ENCODE results near the gene PRXL2A.

PRXL2A gene

GRCh38 chr10:80400136-80400804, 8.1 kb upstream of the PRXL2A start (continued):
- no peak for TF ChIP-seq ZNF70 (CRISPR knock-in tag; IDR thresholded peaks at IDR 0.05)
- no peak for TF ChIP-seq ARNTL (CRISPR knock-in tag; IDR thresholded peaks at IDR 0.05; ENCODE audit: borderline replicate concordance, low read depth)
- TF ChIP-seq ESRRG (CRISPR knock-in tag; IDR thresholded peaks at IDR 0.05): no peak
- no peak for TF ChIP-seq TCF4 (CRISPR knock-in tag; IDR thresholded peaks at IDR 0.05; ENCODE audit: borderline replicate concordance)
- no peak for TF ChIP-seq GLIS3 (CRISPR knock-in tag; IDR thresholded peaks at IDR 0.05)
- no peak for TF ChIP-seq ZC3H10 (CRISPR knock-in tag; IDR thresholded peaks at IDR 0.05)

GRCh38 chr10:80405035-80405434, 3.3 kb upstream of the PRXL2A start:
- ATAC-seq: no peak
- TF ChIP-seq CSRNP3 (CRISPR knock-in tag; IDR thresholded peaks at IDR 0.05): no peak
- no peak for TF ChIP-seq ISL1 (CRISPR knock-in tag; IDR thresholded peaks at IDR 0.05)
- no peak for TF ChIP-seq SNAI2 (CRISPR knock-in tag; IDR thresholded peaks at IDR 0.05)
- TF ChIP-seq ZNF8 (CRISPR knock-in tag; IDR thresholded peaks at IDR 0.05): no peak
- no peak for TF ChIP-seq ESRRG (CRISPR knock-in tag; IDR thresholded peaks at IDR 0.05)
- no peak for TF ChIP-seq POU6F1 (CRISPR knock-in tag; IDR thresholded peaks at IDR 0.05; ENCODE audit: borderline replicate concordance, low read depth)
- TF ChIP-seq PPARA (CRISPR knock-in tag; IDR thresholded peaks at IDR 0.05; ENCODE audit: borderline replicate concordance): no peak
- TF ChIP-seq ZNF70 (CRISPR knock-in tag; IDR thresholded peaks at IDR 0.05): no peak
- TF ChIP-seq BACH2 (CRISPR knock-in tag; IDR thresholded peaks at IDR 0.05; ENCODE audit: borderline replicate concordance): no peak
- TF ChIP-seq TSHZ2 (CRISPR knock-in tag; IDR thresholded peaks at IDR 0.05): no peak
- TF ChIP-seq OSR1 (CRISPR knock-in tag; IDR thresholded peaks at IDR 0.05): no peak
- no peak for TF ChIP-seq ZC3H10 (CRISPR knock-in tag; IDR thresholded peaks at IDR 0.05)
- TF ChIP-seq PATZ1 (CRISPR knock-in tag; IDR thresholded peaks at IDR 0.05; ENCODE audit: borderline replicate concordance): no peak
- TF ChIP-seq ZFP3 (CRISPR knock-in tag; IDR thresholded peaks at IDR 0.05): no peak

GRCh38 chr10:80405626-80406025, 2.7 kb upstream of the PRXL2A start:
- no peak for ATAC-seq
- TF ChIP-seq CSRNP3 (CRISPR knock-in tag; IDR thresholded peaks at IDR 0.05): no peak
- TF ChIP-seq POU6F1 (CRISPR knock-in tag; IDR thresholded peaks at IDR 0.05; ENCODE audit: borderline replicate concordance, low read depth): no peak
- no peak for TF ChIP-seq TOX (CRISPR knock-in tag; IDR thresholded peaks at IDR 0.05; ENCODE audit: borderline replicate concordance)
- no peak for TF ChIP-seq ISL1 (CRISPR knock-in tag; IDR thresholded peaks at IDR 0.05)
- TF ChIP-seq TCF4 (CRISPR knock-in tag; IDR thresholded peaks at IDR 0.05; ENCODE audit: borderline replicate concordance): no peak
- no peak for TF ChIP-seq PATZ1 (CRISPR knock-in tag; IDR thresholded peaks at IDR 0.05; ENCODE audit: borderline replicate concordance)
- TF ChIP-seq BACH2 (CRISPR knock-in tag; IDR thresholded peaks at IDR 0.05; ENCODE audit: borderline replicate concordance): no peak
- TF ChIP-seq OSR1 (CRISPR knock-in tag; IDR thresholded peaks at IDR 0.05): no peak
- TF ChIP-seq ZC3H10 (CRISPR knock-in tag; IDR thresholded peaks at IDR 0.05): no peak
- TF ChIP-seq RARB (CRISPR knock-in tag; IDR thresholded peaks at IDR 0.05): no peak
- TF ChIP-seq ZNF565 (CRISPR knock-in tag; conservative IDR thresholded peaks at IDR 0.05; ENCODE audit: low read depth): no peak
- no peak for TF ChIP-seq CREB5 (CRISPR knock-in tag; IDR thresholded peaks at IDR 0.05; ENCODE audit: low read depth)
- no peak for TF ChIP-seq ZNF8 (CRISPR knock-in tag; IDR thresholded peaks at IDR 0.05)
